ENCODE results near the gene RIPK4. TPM values are rescaled to one million over a fixed set of nuclear protein-coding genes. Genes with fewer than 3 reads are reported as not detected.

RIPK4 gene
- total and polyA plus RNA-seq, 2 of the 13 experiments (the other 11 are each of a cell fraction or from before 2014, with no cell fraction given): 3.1 to 4.9 TPM

DNA sequence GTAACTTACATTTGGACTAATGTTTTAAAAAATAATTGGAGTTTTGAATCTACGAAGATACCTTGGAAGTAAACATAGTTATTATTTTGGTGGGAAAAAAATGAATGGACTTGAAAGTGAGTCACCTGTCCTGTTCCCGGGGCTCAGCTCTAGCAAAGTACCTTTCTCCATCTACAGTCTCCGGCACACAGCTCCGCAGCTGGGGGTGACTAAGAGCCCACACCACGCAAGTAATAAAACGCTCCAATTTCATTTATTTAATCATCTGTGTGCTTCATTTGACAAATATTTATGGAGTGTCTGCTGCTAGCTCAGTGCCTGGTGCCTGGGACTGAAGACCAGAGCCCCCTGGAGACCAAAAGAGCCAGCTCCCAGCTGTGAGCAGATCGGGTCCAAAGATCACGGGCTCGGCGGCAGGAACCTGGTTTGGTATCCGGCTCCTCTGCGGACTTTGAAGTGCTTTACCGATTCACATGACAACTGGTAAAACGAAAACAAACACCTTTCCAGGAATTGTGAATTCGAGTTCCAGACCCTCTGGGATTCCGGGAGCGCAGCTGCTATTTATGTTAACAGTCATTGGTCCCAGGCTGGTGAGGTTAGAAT lies 1.7 kb upstream of the RIPK4 start (continued):
- no peak for TF ChIP-seq ZNF672 (CRISPR knock-in tag; IDR thresholded peaks at IDR 0.05)
- TF ChIP-seq MED1 (CRISPR knock-in tag; IDR thresholded peaks at IDR 0.05): peak; percentile 93
- no peak for TF ChIP-seq ATF7 (IDR thresholded peaks at IDR 0.05)
- TF ChIP-seq ATF7 (CRISPR knock-in tag; IDR thresholded peaks at IDR 0.05): no peak
- peak; percentile 91 for TF ChIP-seq PHF21A (CRISPR knock-in tag; IDR thresholded peaks at IDR 0.05)
- TF ChIP-seq MTF2 (CRISPR knock-in tag; IDR thresholded peaks at IDR 0.05; ENCODE audit: borderline replicate concordance): no peak
- no peak for TF ChIP-seq IRX3 (CRISPR knock-in tag; IDR thresholded peaks at IDR 0.05; ENCODE audit: borderline replicate concordance, low read depth)
- TF ChIP-seq, protein P1, sequence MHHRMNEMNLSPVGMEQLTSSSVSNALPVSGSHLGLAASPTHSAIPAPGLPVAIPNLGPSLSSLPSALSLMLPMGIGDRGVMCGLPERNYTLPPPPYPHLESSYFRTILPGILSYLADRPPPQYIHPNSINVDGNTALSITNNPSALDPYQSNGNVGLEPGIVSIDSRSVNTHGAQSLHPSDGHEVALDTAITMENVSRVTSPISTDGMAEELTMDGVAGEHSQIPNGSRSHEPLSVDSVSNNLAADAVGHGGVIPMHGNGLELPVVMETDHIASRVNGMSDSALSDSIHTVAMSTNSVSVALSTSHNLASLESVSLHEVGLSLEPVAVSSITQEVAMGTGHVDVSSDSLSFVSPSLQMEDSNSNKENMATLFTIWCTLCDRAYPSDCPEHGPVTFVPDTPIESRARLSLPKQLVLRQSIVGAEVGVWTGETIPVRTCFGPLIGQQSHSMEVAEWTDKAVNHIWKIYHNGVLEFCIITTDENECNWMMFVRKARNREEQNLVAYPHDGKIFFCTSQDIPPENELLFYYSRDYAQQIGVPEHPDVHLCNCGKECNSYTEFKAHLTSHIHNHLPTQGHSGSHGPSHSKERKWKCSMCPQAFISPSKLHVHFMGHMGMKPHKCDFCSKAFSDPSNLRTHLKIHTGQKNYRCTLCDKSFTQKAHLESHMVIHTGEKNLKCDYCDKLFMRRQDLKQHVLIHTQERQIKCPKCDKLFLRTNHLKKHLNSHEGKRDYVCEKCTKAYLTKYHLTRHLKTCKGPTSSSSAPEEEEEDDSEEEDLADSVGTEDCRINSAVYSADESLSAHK (CRISPR knock-in tag; IDR thresholded peaks at IDR 0.05; ENCODE audit: borderline replicate concordance): no peak
- no peak for TF ChIP-seq ATF5 (CRISPR knock-in tag; IDR thresholded peaks at IDR 0.05; ENCODE audit: low read depth)
- TF ChIP-seq ZBTB40 (IDR thresholded peaks at IDR 0.05): no peak
- TF ChIP-seq ZBTB40 (CRISPR knock-in tag; IDR thresholded peaks at IDR 0.05): peak; percentile 24; the same call in 1 of the 2 replicates
- TF ChIP-seq ZNF589 (CRISPR knock-in tag; conservative IDR thresholded peaks at IDR 0.05): no peak
- no peak for TF ChIP-seq WIZ (CRISPR knock-in tag; IDR thresholded peaks at IDR 0.05)
- TF ChIP-seq ZFP37 (CRISPR knock-in tag; IDR thresholded peaks at IDR 0.05; ENCODE audit: borderline replicate concordance): no peak
- peak; percentile 67; the same call in 1 of the 2 replicates for TF ChIP-seq ZNF205 (CRISPR knock-in tag; IDR thresholded peaks at IDR 0.05)
- TF ChIP-seq AGO1 (IDR thresholded peaks at IDR 0.05; ENCODE audit: low read depth, low read length, poor library complexity, severe bottlenecking): no peak
- no peak for TF ChIP-seq U2AF1 (optimal IDR thresholded peaks at IDR 0.05; ENCODE audit: low read depth, low read length)
